ENCODE results near the gene INPPL1. TPM values are rescaled to one million over a fixed set of nuclear protein-coding genes. Genes with fewer than 3 reads are reported as not detected.

The INPPL1 gene
- total RNA-seq, 2 experiments from 2014 or later = 75.9 to 78.4 TPM

DNA sequence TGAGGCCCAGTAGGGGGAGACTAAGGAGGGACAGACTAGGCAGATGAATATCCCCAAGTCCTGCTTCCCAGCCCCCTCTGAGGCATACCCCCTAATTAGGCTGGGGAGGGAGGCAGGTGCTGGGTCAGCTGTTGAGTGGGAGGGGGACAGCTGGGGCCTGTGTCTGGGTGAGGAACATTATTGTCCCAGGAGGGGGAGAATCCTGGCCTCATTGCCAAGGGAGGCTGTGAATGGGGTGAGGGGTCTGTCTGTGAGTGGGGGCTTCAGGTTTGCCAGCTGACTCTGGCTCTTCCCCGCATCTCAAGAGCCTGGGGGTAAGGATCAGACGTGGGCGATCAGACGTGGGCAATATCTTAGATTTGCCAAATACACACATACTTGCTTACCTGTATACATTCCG is 2.1 kb downstream of the INPPL1 start:
- POLR2A ChIA-PET = interaction anchor here (3.3 kb wide), 1 partner anchor 10 kb away, joined by 17 read pairs; no protein-coding TSS in a partner anchor
- intact Hi-C loops (cut with micrococcal nuclease) = no loop called here
- no peak overlapping the region for H3K27ac Mint-ChIP-seq

DNA sequence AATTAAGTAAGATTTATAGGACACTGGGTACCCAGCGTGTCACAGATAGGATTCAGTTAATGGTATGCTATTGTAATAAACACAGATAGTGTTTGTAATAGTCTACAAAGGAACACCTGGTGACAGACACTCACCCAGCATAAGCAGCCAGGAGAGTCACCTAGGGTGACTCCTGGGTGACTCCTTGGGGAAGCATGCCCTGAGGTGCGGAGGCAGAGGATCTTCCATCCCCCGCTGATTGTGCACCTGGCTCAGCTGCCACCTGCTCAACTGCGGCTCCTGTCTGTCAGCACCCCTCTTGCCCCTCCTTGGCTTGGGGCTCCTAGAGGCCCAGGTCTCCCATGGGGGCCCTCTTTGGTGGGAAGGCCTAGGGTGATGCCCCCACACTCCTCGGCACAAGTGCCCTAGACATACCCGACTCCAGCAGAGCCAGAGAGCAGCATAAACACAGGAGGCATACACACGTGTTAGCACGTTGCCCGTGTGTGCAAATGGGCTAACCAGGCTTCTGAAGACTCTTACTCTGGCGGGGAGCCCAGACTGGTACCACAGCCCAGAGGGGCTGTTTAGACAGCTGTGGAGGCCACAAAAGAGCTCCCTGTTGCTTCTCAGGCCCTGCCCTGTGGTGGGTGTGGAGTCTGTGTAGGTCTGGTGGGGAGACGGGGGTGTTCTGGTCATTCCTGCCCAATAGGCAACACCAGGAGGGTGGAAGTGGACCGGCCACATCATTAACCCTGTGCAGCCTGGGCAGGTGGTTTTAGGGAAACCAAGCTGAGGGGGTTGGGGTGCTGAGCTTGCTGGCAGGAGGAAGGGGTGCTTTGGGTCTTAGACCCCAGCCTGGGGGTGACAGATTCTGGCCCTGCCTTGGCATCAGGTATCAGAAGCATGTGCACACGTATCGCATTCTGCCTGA is 3.0 kb downstream of the INPPL1 start:
- TF ChIP-seq, protein P1, sequence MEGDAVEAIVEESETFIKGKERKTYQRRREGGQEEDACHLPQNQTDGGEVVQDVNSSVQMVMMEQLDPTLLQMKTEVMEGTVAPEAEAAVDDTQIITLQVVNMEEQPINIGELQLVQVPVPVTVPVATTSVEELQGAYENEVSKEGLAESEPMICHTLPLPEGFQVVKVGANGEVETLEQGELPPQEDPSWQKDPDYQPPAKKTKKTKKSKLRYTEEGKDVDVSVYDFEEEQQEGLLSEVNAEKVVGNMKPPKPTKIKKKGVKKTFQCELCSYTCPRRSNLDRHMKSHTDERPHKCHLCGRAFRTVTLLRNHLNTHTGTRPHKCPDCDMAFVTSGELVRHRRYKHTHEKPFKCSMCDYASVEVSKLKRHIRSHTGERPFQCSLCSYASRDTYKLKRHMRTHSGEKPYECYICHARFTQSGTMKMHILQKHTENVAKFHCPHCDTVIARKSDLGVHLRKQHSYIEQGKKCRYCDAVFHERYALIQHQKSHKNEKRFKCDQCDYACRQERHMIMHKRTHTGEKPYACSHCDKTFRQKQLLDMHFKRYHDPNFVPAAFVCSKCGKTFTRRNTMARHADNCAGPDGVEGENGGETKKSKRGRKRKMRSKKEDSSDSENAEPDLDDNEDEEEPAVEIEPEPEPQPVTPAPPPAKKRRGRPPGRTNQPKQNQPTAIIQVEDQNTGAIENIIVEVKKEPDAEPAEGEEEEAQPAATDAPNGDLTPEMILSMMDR (IDR thresholded peaks at IDR 0.05) = no peak
- Mint-ChIP-seq H3K4me3 (no peak overlapping the region), H3K9me3 (no peaks in the 10 kb centered on the region), H3K36me3 (ENCODE audit: low read depth) (peaks cover 2% of the 10 kb centered on the region), H3K27me3 (no peaks in the 10 kb centered on the region), H3K27ac (no peak overlapping the region), H3K4me1 (ENCODE audit: low read depth) (peaks cover 16% of the 10 kb centered on the region)
- ChIA-PET CTCF (interaction anchor here (3.3 kb wide), 1 partner anchor 9 kb away, joined by 23 read pairs; no protein-coding TSS in a partner anchor), POLR2A (interaction anchor here (0.6 to 3.3 kb wide), 3 partner anchors 9 to 21 kb away, joined by 3 to 17 read pairs (median 3); no protein-coding TSS in a partner anchor)
- no peak for ATAC-seq
- intact Hi-C loops (cut with micrococcal nuclease) = no loop called here
- DNase-seq = no peak

More for the DNA sequence above, 2.1 kb downstream of the INPPL1 start:
- peaks cover 21% of the 10 kb centered on the region for H3K4me1 Mint-ChIP-seq (ENCODE audit: low read depth)
- no peaks in the 10 kb centered on the region for H3K27me3 Mint-ChIP-seq
- no peak for ATAC-seq
- no peak for DNase-seq
- no peak overlapping the region for H3K4me3 Mint-ChIP-seq
- H3K9me3 Mint-ChIP-seq = no peaks in the 10 kb centered on the region
- CTCF ChIA-PET = interaction anchor here (0.5 to 3.3 kb wide), 2 partner anchors 10 to 295 kb away, joined by 3 to 23 read pairs; no protein-coding TSS in a partner anchor
- TF ChIP-seq, protein P1 (IDR thresholded peaks at IDR 0.05) = no peak
- H3K36me3 Mint-ChIP-seq (ENCODE audit: low read depth) = no peaks in the 10 kb centered on the region

DNA sequence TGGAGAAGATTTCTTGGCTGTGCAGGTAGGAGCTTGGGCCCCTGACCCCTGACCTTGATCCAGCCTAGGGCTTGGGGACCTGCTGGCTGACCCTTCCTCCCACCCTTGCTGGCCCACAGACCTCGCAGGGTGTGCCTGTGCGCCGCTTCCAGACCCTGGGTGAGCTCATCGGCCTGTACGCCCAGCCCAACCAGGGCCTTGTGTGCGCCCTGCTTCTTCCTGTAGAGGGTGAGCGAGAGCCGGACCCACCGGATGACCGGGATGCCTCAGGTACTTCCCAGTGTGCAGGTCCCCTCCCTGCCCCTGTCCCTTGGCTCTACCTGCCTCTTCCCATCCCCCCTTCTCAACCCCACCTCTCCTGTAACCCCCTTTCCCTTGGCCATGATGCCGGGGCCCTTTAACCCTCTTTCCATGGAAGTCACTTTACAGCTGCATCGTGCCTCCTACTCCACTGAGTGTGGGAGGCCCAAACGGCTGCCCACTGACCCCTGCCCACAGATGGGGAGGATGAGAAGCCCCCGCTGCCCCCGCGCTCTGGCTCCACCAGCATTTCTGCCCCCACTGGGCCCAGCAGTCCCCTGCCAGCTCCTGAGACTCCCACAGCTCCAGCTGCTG is 3.8 kb downstream of the INPPL1 start:
- intact Hi-C loops (cut with micrococcal nuclease) = no loop called here
- ChIA-PET CTCF (no interaction called here), POLR2A (interaction anchor here (0.6 to 1.1 kb wide), 2 partner anchors 12 to 20 kb away, joined by 3 read pairs; no protein-coding TSS in a partner anchor)
- peaks cover 13% of the 10 kb centered on the region for H3K4me1 Mint-ChIP-seq (ENCODE audit: low read depth)
- TF ChIP-seq, protein P1 (IDR thresholded peaks at IDR 0.05) = no peak
- ATAC-seq (no peak), DNase-seq (no peak)
- H3K36me3 Mint-ChIP-seq (ENCODE audit: low read depth) = peaks cover 2% of the 10 kb centered on the region
- no peak overlapping the region for H3K4me3 Mint-ChIP-seq
- no peak overlapping the region for H3K27ac Mint-ChIP-seq
- no peaks in the 10 kb centered on the region for H3K27me3 Mint-ChIP-seq
- no peaks in the 10 kb centered on the region for H3K9me3 Mint-ChIP-seq

DNA sequence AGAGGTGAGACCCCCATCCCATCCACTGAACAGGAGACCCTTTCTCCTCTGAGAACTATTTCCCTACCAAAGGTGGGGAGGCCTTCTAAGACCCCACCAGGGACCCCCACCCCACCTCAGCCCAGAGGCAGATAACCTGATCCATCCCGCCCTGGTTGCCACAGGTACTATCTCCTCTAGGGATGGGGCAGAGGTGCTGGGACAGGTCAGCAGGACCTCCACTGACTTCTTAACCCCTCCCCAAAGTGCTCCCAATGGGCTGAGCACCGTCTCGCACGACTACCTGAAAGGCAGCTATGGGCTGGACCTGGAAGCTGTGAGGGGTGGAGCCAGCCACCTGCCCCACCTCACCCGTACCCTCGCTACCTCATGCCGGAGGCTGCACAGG is 4.3 kb downstream of the INPPL1 start:
- POLR2A ChIA-PET = no interaction called here

More for the DNA sequence above, 4.3 kb downstream of the INPPL1 start:
- Mint-ChIP-seq H3K9me3 (no peaks in the 10 kb centered on the region), H3K27me3 (no peaks in the 10 kb centered on the region), H3K4me1 (ENCODE audit: low read depth) (peaks cover 13% of the 10 kb centered on the region), H3K4me3 (no peak overlapping the region), H3K36me3 (ENCODE audit: low read depth) (peaks cover 2% of the 10 kb centered on the region), H3K27ac (no peak overlapping the region)
- CTCF ChIA-PET = no interaction called here
- DNase-seq = no peak
- ATAC-seq = no peak
- intact Hi-C loops (cut with micrococcal nuclease) = no loop called here
- TF ChIP-seq, protein P1 (IDR thresholded peaks at IDR 0.05) = no peak
